Kidney epithelial cell (primary cell): ENCODE data around the gene UNC119B. TPM values are rescaled to one million over a fixed set of nuclear protein-coding genes. Genes with fewer than 3 reads are reported as not detected.

ENCODE experiments used
- DNase-seq: peaks from one replicate; pipeline ENCODE4 v3.0.0-alpha.2; 2010; ENCODE audit warnings: low read depth
- H3K27me3 ChIP-seq: 2 replicates; pipeline ENCODE4 v1.6.0; 2011; ENCODE audit warnings: low read length; ENCODE audit not compliant: control insufficient read depth, insufficient read depth
- H3K36me3 ChIP-seq: 2 replicates; pipeline ENCODE4 v1.5.1; 2011; ENCODE audit warnings: low read length; ENCODE audit not compliant: control insufficient read depth, insufficient read depth
- H3K4me3 ChIP-seq: 2 replicates; pipeline ENCODE4 v1.5.1; 2011; ENCODE audit warnings: low read depth, mild to moderate bottlenecking, control low read depth, low read length
- CTCF ChIP-seq: IDR thresholded peaks from 2 replicates; pipeline ENCODE4 v1.5.1; 2011; ENCODE audit warnings: mild to moderate bottlenecking, moderate library complexity, low read length, control low read depth, inconsistent platforms; ENCODE audit not compliant: insufficient read depth, poor library complexity, severe bottlenecking
- total RNA-seq: library from RNA; depleted of rRNA; stranded (reverse); fragments of >200 nt; gene quantifications from 2 replicates; pipeline ENCODE4 v1.2.3, GENCODE V29; 2015

UNC119B gene
- total RNA-seq, 1 donor from 2014 or later, result 22.8 TPM

- H3K4me3 ChIP-seq, result no peak overlapping the region
- peaks cover 2% of the 10 kb centered on the region for H3K36me3 ChIP-seq
- TF ChIP-seq CTCF, result no peak
- no peaks in the 10 kb centered on the region for H3K27me3 ChIP-seq
- no peak for DNase-seq
Measured at GRCh38 chr12:120706029-120706428, 4.2 kb upstream of the UNC119B start.

- no peak overlapping the region for H3K4me3 ChIP-seq
- no peak for TF ChIP-seq CTCF
- H3K36me3 ChIP-seq, result no peaks in the 10 kb centered on the region
- no peak for DNase-seq
- no peaks in the 10 kb centered on the region for H3K27me3 ChIP-seq
Measured at GRCh38 chr12:120708651-120709050, 1.6 kb upstream of the UNC119B start.

- no peak for DNase-seq
- Histone ChIP-seq H3K4me3 (peak overlapping the region; percentile 80), H3K27me3 (no peaks in the 10 kb centered on the region), H3K36me3 (peaks cover 3% of the 10 kb centered on the region)
- TF ChIP-seq CTCF, result no peak
Measured at GRCh38 chr12:120710805-120711296, 593 bp downstream of the UNC119B start.

GRCh38 chr12:120711411-120711810 lies 1.2 kb downstream of the UNC119B start:
- no peak for TF ChIP-seq CTCF
- no peak for DNase-seq
- Histone ChIP-seq H3K27me3 (no peaks in the 10 kb centered on the region), H3K4me3 (peak overlapping the region; percentile 80), H3K36me3 (peaks cover 3% of the 10 kb centered on the region)

- no peaks in the 10 kb centered on the region for H3K27me3 ChIP-seq
- DNase-seq, result no peak
- H3K36me3 ChIP-seq, result peaks cover 3% of the 10 kb centered on the region
- H3K4me3 ChIP-seq, result no peak overlapping the region
- no peak for TF ChIP-seq CTCF
Measured at GRCh38 chr12:120712610-120713009, 2.4 kb downstream of the UNC119B start.

GRCh38 chr12:120713861-120714482 lies 3.7 kb downstream of the UNC119B start:
- Histone ChIP-seq H3K36me3 (peaks cover 3% of the 10 kb centered on the region), H3K4me3 (no peak overlapping the region), H3K27me3 (no peaks in the 10 kb centered on the region)
- TF ChIP-seq CTCF, result peak; percentile 84
- DNase-seq, result no peak
